HEK293 (cell line): ENCODE data around the gene H2AZ2.

Experiments used
- CTCF ChIA-PET: fragments of 350-600 bp; formaldehyde crosslinking; extraction: SDS; loops from one replicate; lab custom pipeline; 2021; ENCODE audit warnings: antibody characterized with exemption; lab: Yijun Ruan, JAX
- POLR2A ChIA-PET: fragments of 300-600 bp; formaldehyde crosslinking; extraction: SDS; loops from one replicate; lab custom pipeline; 2020; ENCODE audit warnings: antibody characterized with exemption, inconsistent platforms; lab: Yijun Ruan, JAX
- H3K27ac ChIP-seq: fragments of 200-500 bp; sonication (Bioruptor generic); 2 replicates; pipeline ENCODE4 v1.5.1; 2014; ENCODE audit warnings: low read depth, low read length, control low read depth, inconsistent platforms; ENCODE audit errors: extremely low read depth
- H3K36me3 ChIP-seq, 2 experiments: fragments of 200-500 bp in 1 of 2; sonication (Bioruptor generic) in 1 of 2; 1 replicate in 1 of 2; 2 replicates in 1 of 2; pipeline ENCODE4 v1.5.1; 2014 to 2017; ENCODE audit warnings: inconsistent platforms in 2 of 2, low read length in 2 of 2; ENCODE audit not compliant: control insufficient read depth in 2 of 2, insufficient read depth in 1 of 2
- H3K4me1 ChIP-seq: fragments of 200-500 bp; sonication (Bioruptor generic); 2 replicates; pipeline ENCODE4 v1.5.1; 2014; ENCODE audit warnings: mild to moderate bottlenecking, low read length, inconsistent platforms; ENCODE audit not compliant: control insufficient read depth, insufficient read depth
- H3K4me3 ChIP-seq: 2 replicates; pipeline ENCODE4 v1.5.1; 2011; ENCODE audit warnings: low read depth, mild to moderate bottlenecking, control low read depth, low read length, moderate library complexity
- H3K9me3 ChIP-seq: fragments of 200-500 bp; sonication (Bioruptor generic); 2 replicates; pipeline ENCODE4 v1.5.1; 2014; ENCODE audit warnings: low read depth, low read length, inconsistent platforms; ENCODE audit not compliant: control insufficient read depth, insufficient read depth
- ATF2 ChIP-seq: fragments of 450-650 bp; formaldehyde crosslinking; IDR thresholded peaks from 2 replicates; pipeline ENCODE4 v1.5.1; 2016; ENCODE audit warnings: missing biosample characterization, missing genetic modification characterization, low read depth
- BCL11B ChIP-seq: fragments of 450-650 bp; formaldehyde crosslinking; IDR thresholded peaks from 2 replicates; pipeline ENCODE4 v1.5.1; 2016; ENCODE audit warnings: low read depth, missing biosample characterization, missing genetic modification characterization
- GFI1B ChIP-seq: fragments of 450-650 bp; formaldehyde crosslinking; IDR thresholded peaks from 2 replicates; pipeline ENCODE4 v1.5.1; 2016; ENCODE audit warnings: missing biosample characterization, missing genetic modification characterization
- GLIS1 ChIP-seq: fragments of 450-650 bp; formaldehyde crosslinking; IDR thresholded peaks from 2 replicates; pipeline ENCODE4 v1.5.1; 2016; ENCODE audit warnings: missing biosample characterization, missing genetic modification characterization
- KLF7 ChIP-seq: fragments of 450-650 bp; formaldehyde crosslinking; IDR thresholded peaks from 2 replicates; pipeline ENCODE4 v1.5.1; 2016; ENCODE audit warnings: missing biosample characterization, missing genetic modification characterization, borderline replicate concordance
- PRDM6 ChIP-seq: fragments of 450-650 bp; formaldehyde crosslinking; IDR thresholded peaks from 2 replicates; pipeline ENCODE4 v1.5.1; 2017; ENCODE audit warnings: missing biosample characterization, missing genetic modification characterization
- RBAK ChIP-seq: fragments of 450-650 bp; formaldehyde crosslinking; IDR thresholded peaks from 2 replicates; pipeline ENCODE4 v1.5.1; 2016; ENCODE audit warnings: missing biosample characterization, missing genetic modification characterization
- ZBTB11 ChIP-seq: fragments of 450-650 bp; formaldehyde crosslinking; conservative IDR thresholded peaks from 2 replicates; pipeline ENCODE4 v1.5.1; 2016; ENCODE audit warnings: low read depth, missing biosample characterization, missing genetic modification characterization
- ZBTB7A ChIP-seq: fragments of 450-650 bp; formaldehyde crosslinking; IDR thresholded peaks from 2 replicates; pipeline ENCODE4 v1.5.1; 2016; ENCODE audit warnings: low read depth, missing biosample characterization, missing genetic modification characterization
- ZEB2 ChIP-seq: fragments of 450-650 bp; formaldehyde crosslinking; IDR thresholded peaks from 2 replicates; pipeline ENCODE4 v1.5.1; 2016; ENCODE audit warnings: missing biosample characterization, missing genetic modification characterization
- ZFP41 ChIP-seq: fragments of 450-650 bp; formaldehyde crosslinking; IDR thresholded peaks from 2 replicates; pipeline ENCODE4 v1.5.1; 2016; ENCODE audit warnings: missing biosample characterization, missing genetic modification characterization, borderline replicate concordance
- ZNF132 ChIP-seq: fragments of 450-650 bp; formaldehyde crosslinking; IDR thresholded peaks from 2 replicates; pipeline ENCODE4 v1.5.1; 2017; ENCODE audit warnings: missing biosample characterization, missing genetic modification characterization, borderline replicate concordance
- ZNF280C ChIP-seq: fragments of 450-650 bp; formaldehyde crosslinking; IDR thresholded peaks from 2 replicates; pipeline ENCODE4 v1.5.1; 2016; ENCODE audit warnings: missing biosample characterization, missing genetic modification characterization
- ZNF292 ChIP-seq: fragments of 450-650 bp; formaldehyde crosslinking; IDR thresholded peaks from 2 replicates; pipeline ENCODE4 v1.5.1; 2016; ENCODE audit warnings: low read depth, missing biosample characterization, missing genetic modification characterization, borderline replicate concordance
- ZNF324 ChIP-seq: fragments of 450-650 bp; formaldehyde crosslinking; IDR thresholded peaks from 2 replicates; pipeline ENCODE4 v1.5.1; 2016; ENCODE audit warnings: missing biosample characterization, missing genetic modification characterization
- ZNF335 ChIP-seq: fragments of 450-650 bp; formaldehyde crosslinking; conservative IDR thresholded peaks from 2 replicates; pipeline ENCODE4 v1.5.1; 2016; ENCODE audit warnings: missing biosample characterization, missing genetic modification characterization
- ZNF354C ChIP-seq: fragments of 450-650 bp; formaldehyde crosslinking; IDR thresholded peaks from 2 replicates; pipeline ENCODE4 v1.5.1; 2016; ENCODE audit warnings: missing biosample characterization, missing genetic modification characterization, low read depth, borderline replicate concordance
- ZNF394 ChIP-seq: fragments of 450-650 bp; formaldehyde crosslinking; IDR thresholded peaks from 2 replicates; pipeline ENCODE4 v1.5.1; 2016; ENCODE audit warnings: missing biosample characterization, missing genetic modification characterization, mild to moderate bottlenecking, moderate library complexity, borderline replicate concordance
- ZNF404 ChIP-seq: fragments of 450-650 bp; formaldehyde crosslinking; IDR thresholded peaks from 2 replicates; pipeline ENCODE4 v1.5.1; 2017; ENCODE audit warnings: missing biosample characterization, missing genetic modification characterization
- ZNF501 ChIP-seq: fragments of 450-650 bp; formaldehyde crosslinking; IDR thresholded peaks from 2 replicates; pipeline ENCODE4 v1.5.1; 2016; ENCODE audit warnings: missing biosample characterization, missing genetic modification characterization
- ZNF561 ChIP-seq: fragments of 450-650 bp; IDR thresholded peaks from 2 replicates; pipeline ENCODE4 v1.5.1; 2018; ENCODE audit warnings: missing biosample characterization, missing genetic modification characterization, borderline replicate concordance
- ZNF629 ChIP-seq: fragments of 450-650 bp; formaldehyde crosslinking; IDR thresholded peaks from 2 replicates; pipeline ENCODE4 v1.5.1; 2017; ENCODE audit warnings: missing biosample characterization, missing genetic modification characterization
- ZNF658 ChIP-seq: fragments of 450-650 bp; formaldehyde crosslinking; IDR thresholded peaks from 2 replicates; pipeline ENCODE4; 2016; ENCODE audit warnings: missing biosample characterization, missing genetic modification characterization
- ZNF837 ChIP-seq: fragments of 450-650 bp; formaldehyde crosslinking; IDR thresholded peaks from 2 replicates; pipeline ENCODE4 v1.5.1; 2016; ENCODE audit warnings: missing biosample characterization, missing genetic modification characterization
- ZSCAN30 ChIP-seq: fragments of 450-650 bp; IDR thresholded peaks from 2 replicates; pipeline ENCODE4 v1.5.1; 2018; ENCODE audit warnings: missing biosample characterization, mild to moderate bottlenecking, missing genetic modification characterization, moderate library complexity
- ZSCAN4 ChIP-seq: fragments of 450-650 bp; formaldehyde crosslinking; IDR thresholded peaks from 2 replicates; pipeline ENCODE4 v1.5.1; 2017; ENCODE audit warnings: missing biosample characterization, missing genetic modification characterization

H2AZ2 gene

GRCh38 chr7:44819292-44819691 lies 28.6 kb downstream of the H2AZ2 start:
- CTCF ChIA-PET = no interaction called here
- peaks cover 6% of the 10 kb centered on the region; the same call in 1 of the 2 replicates for H3K4me1 ChIP-seq

More at GRCh38 chr7:44819292-44819691, 28.6 kb downstream of the H2AZ2 start:
- POLR2A ChIA-PET = interaction anchor here (0.6 to 1.8 kb wide), 6 partner anchors 15 to 209 kb away, joined by 3 to 13 read pairs (median 4); no protein-coding TSS in a partner anchor
- no peak overlapping the region for H3K27ac ChIP-seq
- no peak overlapping the region for H3K4me3 ChIP-seq
- TF ChIP-seq ZNF394 (tag by site-specific recombination) (no peak), ZNF658 (tag by site-specific recombination) (no peak), KLF7 (tag by site-specific recombination) (no peak), GFI1B (0 out of 2 replicates have a peak, but pooled peaks have one; percentile 37), ZNF354C (tag by site-specific recombination) (no peak), ZNF335 (tag by site-specific recombination) (no peak), ZNF280C (tag by site-specific recombination) (no peak), ZSCAN4 (tag by site-specific recombination) (no peak), ZNF404 (tag by site-specific recombination) (no peak), ZNF501 (tag by site-specific recombination) (no peak), ZFP41 (tag by site-specific recombination) (no peak), ZNF324 (tag by site-specific recombination) (no peak), ZBTB11 (tag by site-specific recombination) (no peak), ZNF561 (no peak), ZNF292 (tag by site-specific recombination) (no peak), ZNF837 (no peak), BCL11B (0 out of 2 replicates have a peak, but pooled peaks have one; percentile 25), PRDM6 (tag by site-specific recombination) (peak; percentile 74), GLIS1 (peak; percentile 64), ZEB2 (0 out of 2 replicates have a peak, but pooled peaks have one; percentile 14), RBAK (no peak), ZNF629 (tag by site-specific recombination) (no peak), ZBTB7A (tag by site-specific recombination) (no peak), ZSCAN30 (tag by site-specific recombination) (no peak), ZNF132 (no peak), ATF2 (tag by site-specific recombination) (no peak)
- TF ChIP-seq, all 188 proteins: peak for 5
- no peaks in the 10 kb centered on the region for H3K36me3 ChIP-seq
- no peaks in the 10 kb centered on the region for H3K9me3 ChIP-seq
